HepG2 (cell line): ENCODE data around the gene CDK3. TPM values are rescaled to one million over a fixed set of nuclear protein-coding genes. Genes with fewer than 3 reads are reported as not detected.

ENCODE experiments used
- ATAC-seq: fragments of 200-7000 bp; cut with Tn5 transposase; 3 replicates; pipeline ENCODE4 v1.9.1; 2020; ENCODE audit warnings: mild to moderate bottlenecking, moderate library complexity
- Bru-seq: library from RNA; stranded (reverse); fragments of 400-500 nt; gene quantifications from one replicate; lab custom pipeline; 2021; lab: Mats Ljungman, UMichigan
- BruChase-seq, 2 experiments: library from RNA; stranded (reverse); fragments of 400-500 nt; gene quantifications; one replicate each; lab custom pipeline; 2021; lab: Mats Ljungman, UMichigan
- BruUV-seq: library from RNA; stranded (reverse); fragments of 400-500 nt; replicated peaks from 2 replicates; lab custom pipeline; 2021; lab: Mats Ljungman, UMichigan
- CTCF ChIA-PET: fragments of 300-600 bp; formaldehyde crosslinking; extraction: SDS; loops from one replicate; lab custom pipeline; 2021; ENCODE audit warnings: low total read pairs, inconsistent platforms, low intra/inter-chr PET ratio; lab: Yijun Ruan, JAX
- POLR2A ChIA-PET: fragments of 350-600 bp; sonication (Branson Sonifier 250); formaldehyde crosslinking; loops from one replicate; lab custom pipeline; 2020; ENCODE audit warnings: antibody characterized with exemption, inconsistent platforms; lab: Yijun Ruan, JAX
- DNase-seq: peaks from one replicate; pipeline ENCODE4 v3.0.0-alpha.2; 2015; ENCODE audit warnings: low spot score
- FAIRE-seq: peaks from 3 replicates; lab custom pipeline; 2011; peaks lifted over from hg19 to GRCh38; lab: Jason Lieb, UNC
- H2AFZ ChIP-seq: one replicate; pipeline ENCODE4 v1.6.1; 2011; ENCODE audit warnings: low read length, inconsistent platforms
- H3K27ac ChIP-seq: fragments of 300-600 bp; 3 replicates; pipeline ENCODE4 v1.8.0; 2011; ENCODE audit warnings: mixed run types, mild to moderate bottlenecking, mixed read lengths, low read length, inconsistent platforms; ENCODE audit not compliant: insufficient read depth; ENCODE audit errors: extremely low read length
- H3K27me3 ChIP-seq, 2 experiments: fragments of 200-600 bp in 1 of 2; 2 replicates in 1 of 2; 3 replicates in 1 of 2; pipeline versions ENCODE4 v1.6.0 to v1.8.0; 2011; ENCODE audit warnings: low read length in 2 of 2, mild to moderate bottlenecking in 2 of 2, moderate library complexity in 2 of 2, inconsistent platforms in 1 of 2; ENCODE audit not compliant: insufficient read depth in 2 of 2, control insufficient read depth in 1 of 2
- H3K36me3 ChIP-seq, 2 experiments: fragments of 200-600 bp in 1 of 2; replicated peaks in 1 of 2; 2 replicates in 1 of 2; 3 replicates in 1 of 2; pipeline versions ENCODE4 v1.5.1 to v1.8.0; 2011; ENCODE audit warnings: low read length in 2 of 2, inconsistent platforms in 1 of 2; ENCODE audit not compliant: insufficient read depth in 2 of 2, control insufficient read depth in 1 of 2
- H3K4me1 ChIP-seq: 2 replicates; pipeline ENCODE4 v1.5.1; 2012; ENCODE audit warnings: low read length, inconsistent platforms; ENCODE audit not compliant: insufficient read depth
- H3K4me2 ChIP-seq: 2 replicates; pipeline ENCODE4 v1.6.0; 2011; ENCODE audit warnings: low read depth, low read length, inconsistent platforms
- H3K4me3 ChIP-seq, 3 experiments: fragments of 200-600 bp in 1 of 3; sonication (generic), shearing (Covaris generic) in 1 of 3; replicated peaks in 1 of 3; 2 replicates each; pipeline ENCODE4 v1.5.1; 2011 to 2016; ENCODE audit warnings: low read length in 3 of 3, inconsistent platforms in 2 of 3, low read depth in 2 of 3, mild to moderate bottlenecking in 2 of 3, control low read depth in 1 of 3, mixed read lengths in 1 of 3; ENCODE audit not compliant: insufficient read depth in 1 of 3
- H3K79me2 ChIP-seq: one replicate; pipeline ENCODE4 v1.6.1; 2011; ENCODE audit warnings: low read length, inconsistent platforms; ENCODE audit not compliant: insufficient read depth
- H3K9ac ChIP-seq: 2 replicates; pipeline ENCODE4 v1.6.0; 2011; ENCODE audit warnings: mild to moderate bottlenecking, low read depth, low read length, inconsistent platforms; ENCODE audit not compliant: insufficient read depth
- H3K9me3 ChIP-seq: 2 replicates; pipeline ENCODE4 v1.5.1; 2012; ENCODE audit warnings: mild to moderate bottlenecking, low read length
- H4K20me1 ChIP-seq: 2 replicates; pipeline ENCODE4 v1.6.0; 2011; ENCODE audit warnings: inconsistent platforms, mild to moderate bottlenecking, low read length, moderate library complexity; ENCODE audit not compliant: insufficient read depth
- AGO2 ChIP-seq: fragments of 200-400 bp; formaldehyde crosslinking; optimal IDR thresholded peaks from 2 replicates; pipeline ENCODE3; 2017; ENCODE audit warnings: mild to moderate bottlenecking, low read depth, low read length, moderate library complexity
- KAT8 ChIP-seq: IDR thresholded peaks from 2 replicates; pipeline ENCODE4 v1.6.1; 2016; ENCODE audit warnings: missing genetic modification reagents, missing compliant biosample characterization
- PRMT3 ChIP-seq: sonication (generic); formaldehyde crosslinking; IDR thresholded peaks from 2 replicates; pipeline ENCODE4 v1.8.1; 2022; ENCODE audit warnings: low read depth, mild to moderate bottlenecking, moderate library complexity, missing genetic modification reagents, borderline replicate concordance
- RBFOX2 ChIP-seq: fragments of 200-400 bp; formaldehyde crosslinking; IDR thresholded peaks from 2 replicates; pipeline ENCODE4 v1.6.1; 2017; ENCODE audit warnings: low read depth, mild to moderate bottlenecking, low read length
- RFXAP ChIP-seq: sonication (generic); formaldehyde crosslinking; IDR thresholded peaks from 2 replicates; pipeline ENCODE4 v1.4.0; 2020; ENCODE audit warnings: missing genetic modification reagents, borderline replicate concordance
- TBP ChIP-seq: sonication (generic); formaldehyde crosslinking; IDR thresholded peaks from 2 replicates; pipeline ENCODE4 v1.5.0; 2020; ENCODE audit warnings: missing genetic modification reagents
- ZNF12 ChIP-seq: sonication (generic); formaldehyde crosslinking; IDR thresholded peaks from 2 replicates; pipeline ENCODE4 v1.5.0; 2020; ENCODE audit warnings: missing genetic modification reagents
- ZNF296 ChIP-seq: sonication (generic); formaldehyde crosslinking; conservative IDR thresholded peaks from 2 replicates; pipeline ENCODE4 v1.5.0; 2020; ENCODE audit warnings: mild to moderate bottlenecking, missing genetic modification reagents
- ZNF333 ChIP-seq: sonication (generic); formaldehyde crosslinking; IDR thresholded peaks from 2 replicates; pipeline ENCODE4 v1.4.0; 2020; ENCODE audit warnings: mild to moderate bottlenecking, missing genetic modification reagents, borderline replicate concordance
- ZNF383 ChIP-seq: sonication (generic); formaldehyde crosslinking; IDR thresholded peaks from 2 replicates; pipeline ENCODE4 v1.4.0; 2020; ENCODE audit warnings: missing genetic modification reagents, mild to moderate bottlenecking, borderline replicate concordance
- ZNF580 ChIP-seq: IDR thresholded peaks from 2 replicates; pipeline ENCODE4 v1.6.1; 2016; ENCODE audit warnings: low read depth, borderline replicate concordance
- WGBS: methylation state at CpG from one replicate; pipeline ENCODE4 v1.1.6; 2017; ENCODE audit warnings: low lambda C conversion rate; 5-methylcytosine and 5-hydroxymethylcytosine counted together
- in situ Hi-C: cut with HindIII; loops from 2 replicates; pipeline ENCODE4 v1.10.0; 2017; ENCODE audit warnings: low pct_unique_long_range_greater_than_20kb; ENCODE audit not compliant: extremely low pct_ligation_motif_present
- intact Hi-C: fragments of 100-400 bp; cut with micrococcal nuclease; formaldehyde crosslinking; loops from one replicate; pipeline ENCODE4 v1.10.0; 2022; ENCODE audit not compliant: unreplicated experiment
- long read RNA-seq, 2 experiments: library from RNA in 1 of 2; library from polyadenylated mRNA in 1 of 2; stranded (forward) in 1 of 2; unstranded in 1 of 2; transcript quantifications; one replicate each; pipeline ENCODE4 v2.0.0, GENCODE V29; 2019 to 2022
- polyA minus RNA-seq, 3 experiments: library from RNA; depleted of rRNA, polyadenylated mRNA; stranded (reverse); fragments of >200 nt; gene quantifications; 2 replicates each; pipeline ENCODE4 v1.2.3, GENCODE V29; 2011; ENCODE audit warnings: low replicate concordance in 1 of 3
- polyA plus RNA-seq, 8 experiments: library from polyadenylated mRNA; depleted of rRNA in 3 of 8; stranded (reverse) in 7 of 8; unstranded in 1 of 8; fragments of >200 nt; fragmentation: Illumina TruSeq in 4 of 8; extraction: Trizol in 4 of 8; gene quantifications; 2 replicates each; pipeline versions ENCODE4 v1.2.1 to v1.2.3, GENCODE V29; 2011 to 2016; ENCODE audit warnings: low read depth in 4 of 8, missing spikeins in 1 of 8, mixed read lengths in 1 of 8; ENCODE audit not compliant: insufficient read depth in 1 of 8
- total RNA-seq, 5 experiments: library from RNA; depleted of rRNA; stranded (reverse); fragments of >200 nt; fragmentation: Illumina TruSeq; extraction: Trizol; gene quantifications; 2 replicates each; pipeline ENCODE4 v1.2.3, GENCODE V29; 2016; ENCODE audit warnings: low read depth in 1 of 5
- TF ChIP-seq, protein P1 (sequence below), 2 experiments: sonication (generic) in 1 of 2; formaldehyde crosslinking in 1 of 2; IDR thresholded peaks; 2 replicates each; pipeline versions ENCODE4 v1.4.0 to v1.6.1; 2016 to 2020; ENCODE audit warnings: borderline replicate concordance in 1 of 2, low read depth in 1 of 2, mild to moderate bottlenecking in 1 of 2, missing genetic modification reagents in 1 of 2

CDK3 gene
- total RNA-seq (2016; rRNA removed; fragmentation: Illumina TruSeq; extraction: Trizol) (2.0 and 5.8 TPM in 2 replicates), polyA plus RNA-seq (2011; rRNA removed) (11.4 and 18.0 TPM in 2 replicates), polyA minus RNA-seq (2011; rRNA and poly(A)+ RNA removed; ENCODE audit: low replicate concordance) (0.84 and 2.9 TPM in 2 replicates), Bru-seq, nascent RNA (percentile 52 among the genes with signal in this experiment), BruChase-seq, experiment 1, labeled RNA remaining after a 6-hour chase (percentile 88 among the genes with signal in this experiment), BruChase-seq, experiment 2, labeled RNA remaining after a 2-hour chase (percentile 70 among the genes with signal in this experiment)
- total RNA-seq (2016; cell fraction: cytosol; rRNA removed; fragmentation: Illumina TruSeq; extraction: Trizol; ENCODE audit: low read depth), result 1.8 and 2.5 TPM in 2 replicates
- 1.6 and 5.0 TPM in 2 replicates for total RNA-seq (2016; cell fraction: insoluble cytoplasmic fraction; rRNA removed; fragmentation: Illumina TruSeq; extraction: Trizol)
- 2.3 TPM in 2 replicates for total RNA-seq (2016; cell fraction: membrane; rRNA removed; fragmentation: Illumina TruSeq; extraction: Trizol)
- total RNA-seq (2016; cell fraction: nucleus; rRNA removed; fragmentation: Illumina TruSeq; extraction: Trizol), result 7.8 and 9.0 TPM in 2 replicates
- polyA plus RNA-seq (2011; cell fraction: cytosol; rRNA removed), result 5.4 and 6.1 TPM in 2 replicates
- 90.2 and 107 TPM in 2 replicates for polyA plus RNA-seq (2011; cell fraction: nucleus; rRNA removed)
- polyA plus RNA-seq (2012), result 10.2 and 11.2 TPM in 2 replicates
- polyA plus RNA-seq (2016; cell fraction: cytosol; fragmentation: Illumina TruSeq; extraction: Trizol; ENCODE audit: low read depth), result 0.93 and 1.5 TPM in 2 replicates
- 1.1 and 1.4 TPM in 2 replicates for polyA plus RNA-seq (2016; cell fraction: insoluble cytoplasmic fraction; fragmentation: Illumina TruSeq; extraction: Trizol; ENCODE audit: low read depth)
- polyA plus RNA-seq (2016; cell fraction: membrane; fragmentation: Illumina TruSeq; extraction: Trizol; ENCODE audit: low read depth), result 1.8 and 2.0 TPM in 2 replicates
- polyA plus RNA-seq (2016; cell fraction: nucleus; fragmentation: Illumina TruSeq; extraction: Trizol; ENCODE audit: insufficient read depth, low read depth), result 29.8 and 32.4 TPM in 2 replicates
- 0.62 and 1.3 TPM in 2 replicates for polyA minus RNA-seq (2011; cell fraction: cytosol; rRNA and poly(A)+ RNA removed)
- polyA minus RNA-seq (2011; cell fraction: nucleus; rRNA and poly(A)+ RNA removed), result 4.0 and 7.6 TPM in 2 replicates
- long read RNA-seq, experiment 1, result 0 reads
- long read RNA-seq, experiment 2, result 0 reads

DNA sequence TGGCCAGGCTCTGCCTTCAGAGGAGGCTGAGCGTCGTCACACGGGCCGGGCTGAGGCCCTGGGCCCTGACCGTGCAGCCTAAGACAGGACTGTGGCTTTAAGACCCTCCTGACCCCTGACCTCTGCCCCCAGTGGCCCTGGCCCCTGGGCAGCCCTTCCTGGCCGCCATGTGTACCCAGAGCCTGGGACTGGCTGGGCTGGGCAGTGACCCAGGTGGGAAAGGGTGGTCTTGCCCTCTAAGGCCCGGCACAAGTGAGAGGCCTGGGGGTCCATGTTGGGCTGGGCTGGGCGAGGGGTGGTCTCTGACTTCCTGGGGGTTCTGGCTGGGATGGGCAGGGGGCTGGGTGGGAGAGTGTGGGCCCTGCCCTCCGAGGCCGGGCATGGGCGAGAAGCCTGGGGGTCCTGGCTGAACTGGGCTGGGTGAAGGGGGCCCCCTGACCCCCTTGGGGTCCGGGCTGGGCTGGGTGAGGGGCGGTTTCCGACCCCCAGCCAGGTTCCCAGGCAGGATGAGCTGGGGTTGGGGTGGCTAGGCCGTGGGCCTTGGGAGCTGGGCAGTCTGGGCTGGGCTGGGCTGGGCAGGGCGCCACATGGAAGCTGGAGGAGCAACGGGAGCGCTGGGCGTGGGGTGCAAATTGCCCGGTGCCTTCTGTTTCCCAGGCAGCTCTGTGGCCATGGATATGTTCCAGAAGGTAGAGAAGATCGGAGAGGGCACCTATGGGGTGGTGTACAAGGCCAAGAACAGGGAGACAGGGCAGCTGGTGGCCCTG lies at the start of gene CDK3:
Gene CDK3, plus strand, starts transcription at position 101 of the 767 bp plus-strand sequence. Its CDS starts 571 bp downstream, at position 672.
- peak within 1 kb of the TSS; percentile 50 for H3K27ac ChIP-seq
- in situ Hi-C loops (no loop called here), intact Hi-C loops (no loop called here)
- H2AFZ ChIP-seq, result no peak within 1 kb of the TSS
- H3K4me3 ChIP-seq, result peak within 1 kb of the TSS in 1 of 3 experiments; percentile 18; a peak in 1 of 6 replicates
- no peaks in the 10 kb centered on the region for H4K20me1 ChIP-seq
- no peaks in the 10 kb centered on the region for H3K36me3 ChIP-seq
- ChIA-PET CTCF (interaction anchor here (1.5 kb wide), 1 partner anchor 19 kb away, joined by 4 read pairs; no protein-coding TSS in a partner anchor), POLR2A (interaction anchor here (0.6 to 14.3 kb wide), 13 partner anchors 9 to 221 kb away, joined by 3 to 481 read pairs (median 4); partner anchors contain the start of genes ACOX1, FBF1, MRPL38 and TEN1)
- no peak for DNase-seq
- H3K79me2 ChIP-seq, result no peaks in the 10 kb centered on the region
- FAIRE-seq, result no peak
- H3K27me3 ChIP-seq, result no peaks in the 10 kb centered on the region
- H3K9me3 ChIP-seq, result no peaks in the 10 kb centered on the region
- WGBS, result 83% methylated on average over 13 of the region's 21 CpGs
- peaks cover 100% of the 10 kb centered on the region for H3K4me1 ChIP-seq
- no peak for ATAC-seq
- peak within 1 kb of the TSS; percentile 43 for H3K4me2 ChIP-seq
- H3K9ac ChIP-seq, result peak within 1 kb of the TSS; percentile 20; the same call in 1 of the 2 replicates
- BruUV-seq, result no TSS peak
- TF ChIP-seq ZNF333 (CRISPR knock-in tag) (peak; percentile 60; the same call in 1 of the 2 replicates), KAT8 (CRISPR knock-in tag) (peak; percentile 2; the same call in 1 of the 2 replicates), ZNF383 (0 out of 2 replicates have a peak, but pooled peaks have one; percentile 47), ZNF12 (CRISPR knock-in tag) (no peak), RBFOX2 (peak; percentile 15; the same call in 1 of the 2 replicates), ZNF580 (no peak), ZNF296 (CRISPR knock-in tag) (no peak), AGO2 (peak; percentile 47), PRMT3 (CRISPR knock-in tag) (no peak), RFXAP (CRISPR knock-in tag) (0 out of 2 replicates have a peak, but pooled peaks have one; percentile 10), TBP (CRISPR knock-in tag) (no peak)
- TF ChIP-seq, protein P1, sequence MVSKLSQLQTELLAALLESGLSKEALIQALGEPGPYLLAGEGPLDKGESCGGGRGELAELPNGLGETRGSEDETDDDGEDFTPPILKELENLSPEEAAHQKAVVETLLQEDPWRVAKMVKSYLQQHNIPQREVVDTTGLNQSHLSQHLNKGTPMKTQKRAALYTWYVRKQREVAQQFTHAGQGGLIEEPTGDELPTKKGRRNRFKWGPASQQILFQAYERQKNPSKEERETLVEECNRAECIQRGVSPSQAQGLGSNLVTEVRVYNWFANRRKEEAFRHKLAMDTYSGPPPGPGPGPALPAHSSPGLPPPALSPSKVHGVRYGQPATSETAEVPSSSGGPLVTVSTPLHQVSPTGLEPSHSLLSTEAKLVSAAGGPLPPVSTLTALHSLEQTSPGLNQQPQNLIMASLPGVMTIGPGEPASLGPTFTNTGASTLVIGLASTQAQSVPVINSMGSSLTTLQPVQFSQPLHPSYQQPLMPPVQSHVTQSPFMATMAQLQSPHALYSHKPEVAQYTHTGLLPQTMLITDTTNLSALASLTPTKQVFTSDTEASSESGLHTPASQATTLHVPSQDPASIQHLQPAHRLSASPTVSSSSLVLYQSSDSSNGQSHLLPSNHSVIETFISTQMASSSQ (IDR thresholded peaks at IDR 0.05; ENCODE audit: low read depth), result no peak
- TF ChIP-seq, protein P1 (CRISPR knock-in tag; IDR thresholded peaks at IDR 0.05; ENCODE audit: borderline replicate concordance), result no peak
